Mesenchymal stem cell (in vitro differentiated cells and primary cell): ENCODE measurements around the gene CARD11.

ENCODE experiments used
- DNase-seq: peaks from one replicate; pipeline ENCODE4 v3.0.0-alpha.2; 2013
- H2AFZ ChIP-seq: one replicate; pipeline ENCODE4 v1.6.1; 2013; ENCODE audit warnings: low read depth, mild to moderate bottlenecking, control low read depth, inconsistent platforms, low read length, moderate library complexity
- H2AK5ac ChIP-seq: 2 replicates; pipeline ENCODE4 v1.6.1; 2013; ENCODE audit warnings: low read length, moderate library complexity, mild to moderate bottlenecking, inconsistent platforms; ENCODE audit not compliant: severe bottlenecking
- H2BK120ac ChIP-seq: one replicate; pipeline ENCODE4 v1.6.1; 2013; ENCODE audit warnings: low read depth, mild to moderate bottlenecking, inconsistent platforms, low read length, moderate library complexity
- H2BK12ac ChIP-seq, 2 experiments: one replicate each; pipeline ENCODE4 v1.6.1; 2013; ENCODE audit warnings: inconsistent platforms in 2 of 2, low read length in 2 of 2, mild to moderate bottlenecking in 2 of 2, moderate library complexity in 2 of 2, control low read depth in 1 of 2
- H2BK15ac ChIP-seq: one replicate; pipeline ENCODE4 v1.6.1; 2013; ENCODE audit warnings: mild to moderate bottlenecking, low read depth, inconsistent platforms; ENCODE audit not compliant: poor library complexity, severe bottlenecking
- H2BK5ac ChIP-seq: 2 replicates; pipeline ENCODE4 v1.6.1; 2013; ENCODE audit warnings: low read depth, mild to moderate bottlenecking, low read length, control low read depth, inconsistent platforms; ENCODE audit not compliant: poor library complexity, severe bottlenecking
- H3K14ac ChIP-seq, 2 experiments: one replicate each; pipeline ENCODE4 v1.6.1; 2013; ENCODE audit warnings: inconsistent platforms in 2 of 2, low read length in 2 of 2, control low read depth in 1 of 2, mild to moderate bottlenecking in 1 of 2, moderate library complexity in 1 of 2
- H3K18ac ChIP-seq, 2 experiments: one replicate each; pipeline ENCODE4 v1.6.1; 2013; ENCODE audit warnings: inconsistent platforms in 2 of 2, low read length in 2 of 2, control low read depth in 1 of 2, low read depth in 1 of 2, mild to moderate bottlenecking in 1 of 2
- H3K23ac ChIP-seq, 2 experiments: one replicate each; pipeline ENCODE4 v1.6.1; 2013; ENCODE audit warnings: inconsistent platforms in 2 of 2, low read length in 2 of 2, mild to moderate bottlenecking in 2 of 2, moderate library complexity in 2 of 2, control low read depth in 1 of 2
- H3K27ac ChIP-seq: 2 replicates; pipeline ENCODE4 v1.5.1; 2013; ENCODE audit warnings: mild to moderate bottlenecking, moderate library complexity, low read length, control low read depth, inconsistent platforms; ENCODE audit not compliant: poor library complexity, severe bottlenecking
- H3K27me3 ChIP-seq, 2 experiments: 2 replicates each; pipeline versions ENCODE4 v1.6.1 to v1.7.0; 2013; ENCODE audit warnings: low read length in 2 of 2, mild to moderate bottlenecking in 2 of 2, moderate library complexity in 2 of 2, control low read depth in 1 of 2, inconsistent platforms in 1 of 2; ENCODE audit not compliant: control insufficient read depth in 1 of 2, insufficient read depth in 1 of 2
- H3K36me3 ChIP-seq, 2 experiments: 2 replicates each; pipeline versions ENCODE4 v1.6.1 to v1.7.0; 2013; ENCODE audit warnings: low read length in 2 of 2, control low read depth in 1 of 2, inconsistent platforms in 1 of 2, low read depth in 1 of 2, mild to moderate bottlenecking in 1 of 2; ENCODE audit not compliant: insufficient read depth in 2 of 2, control insufficient read depth in 1 of 2
- H3K4ac ChIP-seq, 2 experiments: one replicate each; pipeline ENCODE4 v1.6.1; 2013; ENCODE audit warnings: inconsistent platforms in 2 of 2, low read length in 2 of 2, mild to moderate bottlenecking in 2 of 2, moderate library complexity in 2 of 2, control low read depth in 1 of 2, low read depth in 1 of 2
- H3K4me1 ChIP-seq: 2 replicates; pipeline ENCODE4 v1.6.1; 2013; ENCODE audit warnings: low read depth, low read length, control low read depth; ENCODE audit not compliant: control insufficient read depth, insufficient read depth
- H3K4me2 ChIP-seq: 2 replicates; pipeline ENCODE4 v1.6.1; 2013; ENCODE audit warnings: low read length, mild to moderate bottlenecking, inconsistent platforms; ENCODE audit not compliant: poor library complexity, severe bottlenecking
- H3K4me3 ChIP-seq, 2 experiments: 2 replicates each; pipeline versions ENCODE4 v1.5.1 to v1.7.0; 2013; ENCODE audit warnings: low read length in 2 of 2, mild to moderate bottlenecking in 2 of 2, control low read depth in 1 of 2, low read depth in 1 of 2; ENCODE audit not compliant: insufficient read depth in 1 of 2
- H3K79me1 ChIP-seq: replicated peaks from 2 replicates; pipeline ENCODE4 v1.6.1; 2013; ENCODE audit warnings: mild to moderate bottlenecking, control low read depth, low read length, inconsistent platforms; ENCODE audit not compliant: poor library complexity, severe bottlenecking
- H3K9ac ChIP-seq: 2 replicates; pipeline ENCODE4 v1.7.0; 2013; ENCODE audit warnings: mild to moderate bottlenecking, low read length, moderate library complexity
- H3K9me3 ChIP-seq: 2 replicates; pipeline ENCODE4 v1.7.0; 2013; ENCODE audit warnings: mild to moderate bottlenecking, low read length; ENCODE audit not compliant: control insufficient read depth
- H4K8ac ChIP-seq: one replicate; pipeline ENCODE4 v1.6.1; 2013; ENCODE audit warnings: inconsistent platforms, mild to moderate bottlenecking, low read length, moderate library complexity
- H4K91ac ChIP-seq: one replicate; pipeline ENCODE4 v1.6.1; 2013; ENCODE audit warnings: mild to moderate bottlenecking, low read length, inconsistent platforms
- WGBS: methylation state at CpG from one replicate; pipeline ENCODE4 v1.1.7; 2013; ENCODE audit warnings: mixed read lengths; 5-methylcytosine and 5-hydroxymethylcytosine counted together

Gene CARD11

GRCh38 chr7:2938514-2939192 is 105.0 kb downstream of the CARD11 start:
- H3K23ac ChIP-seq = no peak overlapping the region
- H3K27ac ChIP-seq = no peak overlapping the region
- H3K36me3 ChIP-seq = no peaks in the 10 kb centered on the region
- no peak overlapping the region for H4K8ac ChIP-seq
- no peak overlapping the region for H2AFZ ChIP-seq
- H3K4ac ChIP-seq = no peak overlapping the region
- no peak overlapping the region for H3K9ac ChIP-seq
- H2BK5ac ChIP-seq = no peak overlapping the region
- no peak overlapping the region for H2BK15ac ChIP-seq
- H3K4me1 ChIP-seq = peaks cover 10% of the 10 kb centered on the region
- H2BK120ac ChIP-seq = no peak overlapping the region
- no peaks in the 10 kb centered on the region for H3K9me3 ChIP-seq
- no peak overlapping the region for H3K4me3 ChIP-seq
- no peak overlapping the region for H2BK12ac ChIP-seq
- no peak overlapping the region for H3K18ac ChIP-seq
- DNase-seq = no peak
- 87% methylated on average over 19 of the region's 19 CpGs for WGBS
- H3K4me2 ChIP-seq = no peak overlapping the region
- no peaks in the 10 kb centered on the region for H3K79me1 ChIP-seq
- no peak overlapping the region for H4K91ac ChIP-seq
- H3K27me3 ChIP-seq = peaks cover 36 to 43% of the 10 kb centered on the region in 2 experiments
- H2AK5ac ChIP-seq = no peak overlapping the region
- no peak overlapping the region for H3K14ac ChIP-seq

- WGBS = 96% methylated on average over 18 of the region's 19 CpGs
- H3K4me3 ChIP-seq = no peak overlapping the region
- peaks cover 36 to 43% of the 10 kb centered on the region in 2 experiments for H3K27me3 ChIP-seq
Observed at GRCh38 chr7:2937701-2938513, 105.8 kb downstream of the CARD11 start.

GRCh38 chr7:2936891-2937580 is 106.6 kb downstream of the CARD11 start:
- Histone ChIP-seq H3K79me1 (no peaks in the 10 kb centered on the region), H3K27ac (no peak overlapping the region), H4K8ac (no peak overlapping the region), H2AFZ (no peak overlapping the region), H3K36me3 (no peaks in the 10 kb centered on the region), H2BK12ac (no peak overlapping the region), H3K18ac (no peak overlapping the region), H3K9me3 (no peaks in the 10 kb centered on the region), H2BK120ac (no peak overlapping the region), H3K9ac (no peak overlapping the region), H3K4ac (no peak overlapping the region), H3K14ac (no peak overlapping the region), H3K4me2 (no peak overlapping the region), H3K4me1 (peaks cover 10% of the 10 kb centered on the region), H3K4me3 (no peak overlapping the region), H3K23ac (no peak overlapping the region), H4K91ac (peak overlapping the region; percentile 41), H2AK5ac (no peak overlapping the region), H2BK5ac (no peak overlapping the region), H3K27me3 (peaks cover 38 to 41% of the 10 kb centered on the region in 2 experiments), H2BK15ac (no peak overlapping the region)
- 92% methylated on average over 29 of the region's 29 CpGs for WGBS
- no peak for DNase-seq

More at GRCh38 chr7:2937701-2938513, 105.8 kb downstream of the CARD11 start:
- Histone ChIP-seq H3K36me3 (no peaks in the 10 kb centered on the region), H2BK120ac (no peak overlapping the region), H3K14ac (no peak overlapping the region), H3K27ac (no peak overlapping the region), H4K91ac (no peak overlapping the region), H4K8ac (no peak overlapping the region), H3K9me3 (no peaks in the 10 kb centered on the region), H3K23ac (no peak overlapping the region), H3K4me2 (no peak overlapping the region), H3K18ac (no peak overlapping the region), H2AK5ac (no peak overlapping the region), H2BK5ac (no peak overlapping the region), H3K9ac (no peak overlapping the region), H3K4me1 (peaks cover 10% of the 10 kb centered on the region), H3K79me1 (no peaks in the 10 kb centered on the region), H2BK12ac (no peak overlapping the region), H2AFZ (no peak overlapping the region), H2BK15ac (no peak overlapping the region), H3K4ac (no peak overlapping the region)
- DNase-seq = no peak

GRCh38 chr7:2936301-2936700 is 107.4 kb downstream of the CARD11 start:
- no peak overlapping the region for H4K8ac ChIP-seq
- H4K91ac ChIP-seq = no peak overlapping the region
- H2BK120ac ChIP-seq = no peak overlapping the region
- DNase-seq = no peak
- H3K4me3 ChIP-seq = no peak overlapping the region
- no peak overlapping the region for H2BK15ac ChIP-seq
- H3K27ac ChIP-seq = no peak overlapping the region
- no peaks in the 10 kb centered on the region for H3K9me3 ChIP-seq
- no peak overlapping the region for H2AFZ ChIP-seq
- H3K23ac ChIP-seq = no peak overlapping the region
- no peak overlapping the region for H3K4me2 ChIP-seq
- H3K18ac ChIP-seq = no peak overlapping the region
- no peak overlapping the region for H2AK5ac ChIP-seq
- peaks cover 34 to 36% of the 10 kb centered on the region in 2 experiments for H3K27me3 ChIP-seq
- H3K14ac ChIP-seq = no peak overlapping the region
- H2BK12ac ChIP-seq = no peak overlapping the region
- H3K9ac ChIP-seq = no peak overlapping the region
- H3K79me1 ChIP-seq = no peaks in the 10 kb centered on the region
- H3K4me1 ChIP-seq = peaks cover 10% of the 10 kb centered on the region
- no peaks in the 10 kb centered on the region for H3K36me3 ChIP-seq
- 92% methylated on average over 8 of the region's 8 CpGs for WGBS
- H2BK5ac ChIP-seq = no peak overlapping the region
- no peak overlapping the region for H3K4ac ChIP-seq
